ENCODE measurements around the gene SMCHD1.

- TF ChIP-seq CTCF (conservative IDR thresholded peaks at IDR 0.05) (no peak), ZFX (IDR thresholded peaks at IDR 0.05) (no peak)
These were observed 195.3 kb downstream of the SMCHD1 start for GRCh38 chr18:2850816-2851215.

All from C4-2B (cell line).